Neutrophil (primary cell): ENCODE measurements around the gene ME3.

Experiments
- H3K27ac ChIP-seq: fragments of 200-600 bp; sonication (generic); 2 replicates; pipeline ENCODE4 v1.5.1; 2016; ENCODE audit warnings: mild to moderate bottlenecking, moderate library complexity
- H3K27me3 ChIP-seq: fragments of 200-600 bp; sonication (generic); 2 replicates; pipeline ENCODE4 v1.6.0; 2016; ENCODE audit warnings: mild to moderate bottlenecking
- H3K36me3 ChIP-seq: fragments of 200-600 bp; sonication (generic); 2 replicates; pipeline ENCODE4 v1.5.1; 2017
- H3K4me1 ChIP-seq, 2 experiments: fragments of 200-600 bp in 1 of 2; sonication (generic) in 1 of 2; 1 replicate in 1 of 2; 2 replicates in 1 of 2; pipeline versions ENCODE4 v1.5.1 to v1.6.1; 2013 to 2016; ENCODE audit warnings: low read depth in 1 of 2, low read length in 1 of 2, mild to moderate bottlenecking in 1 of 2, moderate library complexity in 1 of 2; ENCODE audit not compliant: control insufficient read depth in 1 of 2, insufficient read depth in 1 of 2
- H3K4me3 ChIP-seq, 2 experiments: fragments of 200-600 bp in 1 of 2; sonication (generic) in 1 of 2; 1 replicate in 1 of 2; 2 replicates in 1 of 2; pipeline ENCODE4 v1.5.1; 2013 to 2016; ENCODE audit warnings: low read depth in 1 of 2, low read length in 1 of 2, mild to moderate bottlenecking in 1 of 2, moderate library complexity in 1 of 2
- H3K9me3 ChIP-seq: fragments of 200-600 bp; sonication (generic); 2 replicates; pipeline ENCODE4 v1.5.1; 2016
- TF ChIP-seq, protein P1 (sequence below): fragments of 200-600 bp; sonication (generic); IDR thresholded peaks from 2 replicates; pipeline ENCODE4 v1.5.1; 2016; ENCODE audit warnings: antibody characterized with exemption

ME3 gene

DNA sequence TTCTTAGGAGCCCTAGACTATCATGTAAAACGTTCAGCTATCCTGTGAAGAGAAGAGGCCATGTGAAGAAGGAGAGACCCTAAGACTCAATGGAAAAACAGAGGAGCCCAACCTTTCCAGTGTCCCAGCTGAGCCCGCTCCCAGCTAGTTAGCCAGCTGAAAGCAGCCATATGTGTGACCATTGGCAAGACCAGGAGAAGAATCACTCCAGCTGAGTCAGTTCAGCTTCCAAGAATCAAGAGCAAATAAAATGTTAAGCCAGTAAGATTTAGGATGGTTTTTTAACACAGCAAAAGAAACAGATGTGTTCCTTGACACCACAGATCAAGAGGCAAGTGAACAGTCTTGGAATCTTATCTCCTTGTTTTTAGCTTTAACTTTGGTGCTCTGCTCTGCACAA lies 189.7 kb downstream of the ME3 start:
- Histone ChIP-seq H3K9me3 (no peaks in the 10 kb centered on the region), H3K27me3 (no peaks in the 10 kb centered on the region), H3K36me3 (no peaks in the 10 kb centered on the region), H3K4me1 (no peaks in the 10 kb centered on the region), H3K27ac (no peak overlapping the region), H3K4me3 (no peak overlapping the region)
- TF ChIP-seq, protein P1, sequence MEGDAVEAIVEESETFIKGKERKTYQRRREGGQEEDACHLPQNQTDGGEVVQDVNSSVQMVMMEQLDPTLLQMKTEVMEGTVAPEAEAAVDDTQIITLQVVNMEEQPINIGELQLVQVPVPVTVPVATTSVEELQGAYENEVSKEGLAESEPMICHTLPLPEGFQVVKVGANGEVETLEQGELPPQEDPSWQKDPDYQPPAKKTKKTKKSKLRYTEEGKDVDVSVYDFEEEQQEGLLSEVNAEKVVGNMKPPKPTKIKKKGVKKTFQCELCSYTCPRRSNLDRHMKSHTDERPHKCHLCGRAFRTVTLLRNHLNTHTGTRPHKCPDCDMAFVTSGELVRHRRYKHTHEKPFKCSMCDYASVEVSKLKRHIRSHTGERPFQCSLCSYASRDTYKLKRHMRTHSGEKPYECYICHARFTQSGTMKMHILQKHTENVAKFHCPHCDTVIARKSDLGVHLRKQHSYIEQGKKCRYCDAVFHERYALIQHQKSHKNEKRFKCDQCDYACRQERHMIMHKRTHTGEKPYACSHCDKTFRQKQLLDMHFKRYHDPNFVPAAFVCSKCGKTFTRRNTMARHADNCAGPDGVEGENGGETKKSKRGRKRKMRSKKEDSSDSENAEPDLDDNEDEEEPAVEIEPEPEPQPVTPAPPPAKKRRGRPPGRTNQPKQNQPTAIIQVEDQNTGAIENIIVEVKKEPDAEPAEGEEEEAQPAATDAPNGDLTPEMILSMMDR = no peak

- Histone ChIP-seq H3K27me3 (no peaks in the 10 kb centered on the region), H3K27ac (no peak overlapping the region), H3K9me3 (no peaks in the 10 kb centered on the region), H3K4me1 (no peaks in the 10 kb centered on the region), H3K4me3 (no peak overlapping the region), H3K36me3 (no peaks in the 10 kb centered on the region)
- TF ChIP-seq, protein P1 = no peak
Observed at GRCh38 chr11:86481399-86481798, 191.0 kb downstream of the ME3 start.

- H3K27me3 ChIP-seq = no peaks in the 10 kb centered on the region
- H3K27ac ChIP-seq = no peak overlapping the region
- H3K9me3 ChIP-seq = no peaks in the 10 kb centered on the region
- H3K4me1 ChIP-seq = no peaks in the 10 kb centered on the region
- H3K36me3 ChIP-seq = no peaks in the 10 kb centered on the region
- TF ChIP-seq, protein P1 = no peak
- H3K4me3 ChIP-seq = no peak overlapping the region
Observed at GRCh38 chr11:86478348-86478747, 194.1 kb downstream of the ME3 start.

DNA sequence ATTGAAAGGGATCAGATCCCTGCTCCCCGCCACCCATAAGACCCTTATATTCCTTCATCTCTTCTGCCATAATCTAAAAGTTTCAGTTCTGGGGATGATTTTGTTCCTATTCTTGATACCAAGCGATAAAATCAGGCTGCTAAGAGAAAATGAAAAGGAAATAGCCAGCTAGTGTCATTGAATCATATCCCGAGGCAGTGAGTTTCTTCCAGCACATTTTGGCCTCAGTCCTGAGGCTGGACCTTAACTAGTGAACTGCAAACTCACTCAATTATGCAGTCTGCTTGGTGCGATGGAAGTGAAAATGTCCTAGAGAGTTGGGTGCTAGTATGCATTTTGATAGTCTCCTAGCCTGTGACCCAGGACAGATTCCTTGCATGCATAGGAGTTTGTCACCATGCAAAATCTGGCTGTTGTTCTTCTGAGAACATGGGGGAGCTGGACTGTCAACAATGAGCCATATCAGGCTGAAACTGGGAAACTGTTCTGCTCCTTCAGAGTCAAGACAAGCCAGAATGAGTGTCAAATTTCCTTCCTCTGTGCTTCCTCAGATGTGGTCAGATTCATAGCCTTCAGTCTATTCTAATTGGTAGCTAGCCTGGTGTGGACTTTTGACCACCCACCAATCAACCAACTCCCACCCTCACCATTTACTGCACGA lies 194.8 kb downstream of the ME3 start:
- Histone ChIP-seq H3K9me3 (no peaks in the 10 kb centered on the region), H3K27ac (no peak overlapping the region), H3K36me3 (no peaks in the 10 kb centered on the region), H3K4me1 (no peaks in the 10 kb centered on the region), H3K27me3 (no peaks in the 10 kb centered on the region), H3K4me3 (no peak overlapping the region)
- TF ChIP-seq, protein P1 = no peak

GRCh38 chr11:86476109-86476861 lies 196.1 kb downstream of the ME3 start:
- TF ChIP-seq, protein P1 = no peak
- H3K27me3 ChIP-seq = no peaks in the 10 kb centered on the region
- no peak overlapping the region for H3K27ac ChIP-seq
- H3K4me1 ChIP-seq = no peaks in the 10 kb centered on the region
- no peak overlapping the region for H3K4me3 ChIP-seq
- no peaks in the 10 kb centered on the region for H3K36me3 ChIP-seq
- no peaks in the 10 kb centered on the region for H3K9me3 ChIP-seq
